Measurements from ENCODE around the gene DEFB110. TPM values are rescaled to one million over a fixed set of nuclear protein-coding genes. Genes with fewer than 3 reads are reported as not detected.

Gene DEFB110
- total RNA-seq = not detected in 2 replicates

GRCh38 chr6:50021894-50022293 lies at the start of gene DEFB110:
TSS of gene DEFB110 (minus strand) at chr6:50021994. CDS start at chr6:50021935, 59 bp downstream.
- Histone ChIP-seq H3K36me3 (ENCODE audit: control insufficient read depth, insufficient read depth, low read length) (no peaks in the 10 kb centered on the region), H3K4me3 (ENCODE audit: low read depth, low read length) (no peak within 1 kb of the TSS), H3K27me3 (ENCODE audit: control insufficient read depth, insufficient read depth, low read length) (no peaks in the 10 kb centered on the region)
- no peak for DNase-seq (ENCODE audit: low read depth)
- TF ChIP-seq CTCF (IDR thresholded peaks at IDR 0.05; ENCODE audit: insufficient read depth, low read length, severe bottlenecking) = no peak
- no peak for FAIRE-seq

GRCh38 chr6:50070101-50070500 lies 48.3 kb upstream of the DEFB110 start:
- no peak overlapping the region for H3K4me3 ChIP-seq (ENCODE audit: low read depth, low read length)
- FAIRE-seq (no peak), DNase-seq (ENCODE audit: low read depth) (no peak)
- TF ChIP-seq CTCF (IDR thresholded peaks at IDR 0.05; ENCODE audit: insufficient read depth, low read length, severe bottlenecking) = no peak
- H3K36me3 ChIP-seq (ENCODE audit: control insufficient read depth, insufficient read depth, low read length) = no peaks in the 10 kb centered on the region
- no peaks in the 10 kb centered on the region for H3K27me3 ChIP-seq (ENCODE audit: control insufficient read depth, insufficient read depth, low read length)

GRCh38 chr6:50062051-50062450 lies 40.3 kb upstream of the DEFB110 start:
- no peak for FAIRE-seq
- DNase-seq (ENCODE audit: low read depth) = peak; percentile 32
- peak; percentile 45 for TF ChIP-seq CTCF (IDR thresholded peaks at IDR 0.05; ENCODE audit: insufficient read depth, low read length, severe bottlenecking)
- Histone ChIP-seq H3K36me3 (ENCODE audit: control insufficient read depth, insufficient read depth, low read length) (no peaks in the 10 kb centered on the region), H3K27me3 (ENCODE audit: control insufficient read depth, insufficient read depth, low read length) (no peaks in the 10 kb centered on the region), H3K4me3 (ENCODE audit: low read depth, low read length) (no peak overlapping the region)

GRCh38 chr6:50056242-50056641 lies 34.4 kb upstream of the DEFB110 start:
- DNase-seq (ENCODE audit: low read depth) = no peak
- no peak for FAIRE-seq
- H3K27me3 ChIP-seq (ENCODE audit: control insufficient read depth, insufficient read depth, low read length) = no peaks in the 10 kb centered on the region

DNA sequence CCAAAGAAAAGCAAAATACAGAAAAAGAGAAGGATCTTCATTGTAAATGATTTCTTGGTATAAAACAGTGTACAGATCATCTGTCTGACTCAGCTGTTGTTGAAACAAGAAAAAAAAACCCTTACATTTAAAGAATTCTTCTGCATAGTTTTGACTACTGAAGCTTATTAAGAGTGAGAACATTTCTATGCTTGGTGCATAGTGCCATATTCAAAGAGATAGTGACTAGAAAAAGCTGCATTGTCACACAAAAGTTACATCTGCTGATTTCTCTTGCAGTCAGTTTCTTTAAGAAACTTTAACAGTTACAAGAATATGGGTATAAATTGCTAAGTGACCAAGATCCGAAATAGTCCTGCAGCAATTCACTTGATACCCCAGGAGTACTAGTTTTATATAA lies 28.0 kb upstream of the DEFB110 start, which contains the start of gene DEFB112:
DEFB112 (minus strand) TSS at position 101 of the 400 bp plus-strand sequence; CDS start at position 41, 60 bp downstream.
- FAIRE-seq (no peak), DNase-seq (ENCODE audit: low read depth) (no peak)
- H3K4me3 ChIP-seq (ENCODE audit: low read depth, low read length) = no peak within 1 kb of the TSS
- no peaks in the 10 kb centered on the region for H3K36me3 ChIP-seq (ENCODE audit: control insufficient read depth, insufficient read depth, low read length)
- no peaks in the 10 kb centered on the region for H3K27me3 ChIP-seq (ENCODE audit: control insufficient read depth, insufficient read depth, low read length)
- TF ChIP-seq CTCF (IDR thresholded peaks at IDR 0.05; ENCODE audit: insufficient read depth, low read length, severe bottlenecking) = no peak

More at GRCh38 chr6:50056242-50056641, 34.4 kb upstream of the DEFB110 start:
- H3K4me3 ChIP-seq (ENCODE audit: low read depth, low read length) = no peak overlapping the region
- no peak for TF ChIP-seq CTCF (IDR thresholded peaks at IDR 0.05; ENCODE audit: insufficient read depth, low read length, severe bottlenecking)
- H3K36me3 ChIP-seq (ENCODE audit: control insufficient read depth, insufficient read depth, low read length) = no peaks in the 10 kb centered on the region

- FAIRE-seq = no peak
- no peak for DNase-seq (ENCODE audit: low read depth)
- Histone ChIP-seq H3K27me3 (ENCODE audit: control insufficient read depth, insufficient read depth, low read length) (no peaks in the 10 kb centered on the region), H3K36me3 (ENCODE audit: control insufficient read depth, insufficient read depth, low read length) (no peaks in the 10 kb centered on the region), H3K4me3 (ENCODE audit: low read depth, low read length) (no peak overlapping the region)
- no peak for TF ChIP-seq CTCF (IDR thresholded peaks at IDR 0.05; ENCODE audit: insufficient read depth, low read length, severe bottlenecking)
These were observed 25.2 kb upstream of the DEFB110 start for GRCh38 chr6:50047026-50047425.
